Nucleus accumbens (tissue), 56 donors: Measurements from ENCODE around the gene PDE4B.
"Not testable (repeated sequence)": the region's sequence is repeated elsewhere in the genome, so short reads cannot be mapped to it uniquely, and the experiment has no call there.

ENCODE experiments used
- DNase-seq, 56 donors: peaks; one replicate each; lab custom pipeline; 2025; lab: John Stamatoyannopoulos, UW

PDE4B gene

DNA sequence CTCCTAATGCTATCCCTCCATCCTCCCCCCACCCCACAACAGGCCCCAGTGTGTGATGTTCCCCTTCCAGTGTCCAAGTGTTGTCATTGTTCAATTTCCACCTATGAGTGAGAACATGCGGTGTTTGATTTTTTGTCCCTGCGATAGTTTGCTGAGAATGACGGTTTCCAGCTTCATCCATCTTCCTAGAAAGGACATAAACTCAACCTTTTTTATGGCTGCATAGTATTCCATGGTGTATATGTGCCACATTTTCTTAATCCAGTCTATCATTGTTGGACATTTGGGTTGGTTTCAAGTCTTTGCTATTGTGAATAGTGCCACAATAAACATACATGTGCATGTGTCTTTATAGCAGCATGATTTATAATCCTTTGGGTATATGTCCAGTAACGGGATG, 308.3 kb downstream of the PDE4B start:
- DNase-seq: not testable (repeated sequence)

DNA sequence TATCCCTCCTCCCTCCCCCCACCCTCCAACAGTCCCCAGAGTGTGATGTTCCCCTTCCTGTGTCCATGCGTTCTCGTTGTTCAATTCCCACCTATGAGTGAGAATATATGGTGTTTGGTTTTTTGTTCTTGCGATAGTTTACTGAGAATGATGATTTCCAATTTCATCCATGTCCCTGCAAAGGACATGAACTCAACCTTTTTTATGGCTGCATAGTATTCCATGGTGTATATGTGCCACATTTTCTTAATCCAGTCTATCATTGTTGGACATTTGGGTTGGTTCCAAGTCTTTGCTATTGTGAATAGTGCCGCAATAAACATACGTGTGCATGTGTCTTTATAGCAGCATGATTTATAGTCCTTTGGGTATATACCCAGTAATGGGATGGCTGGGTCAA, 311.4 kb downstream of the PDE4B start:
- DNase-seq: not testable (repeated sequence)

DNA sequence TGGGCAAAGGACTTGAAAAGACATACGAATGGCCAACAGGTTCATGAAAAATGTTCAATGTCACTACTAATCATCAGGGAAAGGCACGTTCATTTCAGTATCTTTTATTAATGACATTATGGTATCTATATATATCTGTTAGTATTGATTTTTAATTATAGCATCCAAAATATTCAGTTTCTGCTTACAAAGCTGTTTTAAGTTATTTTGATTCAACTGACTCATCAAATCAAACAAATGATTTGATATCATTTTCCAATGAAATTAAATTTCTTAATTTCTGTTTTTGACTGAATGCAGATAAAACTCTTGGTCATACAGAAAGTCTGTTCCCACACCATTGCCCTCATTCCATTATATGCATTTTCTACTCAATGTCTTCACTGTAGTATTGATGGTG, 315.9 kb downstream of the PDE4B start:
- no peak for DNase-seq

DNA sequence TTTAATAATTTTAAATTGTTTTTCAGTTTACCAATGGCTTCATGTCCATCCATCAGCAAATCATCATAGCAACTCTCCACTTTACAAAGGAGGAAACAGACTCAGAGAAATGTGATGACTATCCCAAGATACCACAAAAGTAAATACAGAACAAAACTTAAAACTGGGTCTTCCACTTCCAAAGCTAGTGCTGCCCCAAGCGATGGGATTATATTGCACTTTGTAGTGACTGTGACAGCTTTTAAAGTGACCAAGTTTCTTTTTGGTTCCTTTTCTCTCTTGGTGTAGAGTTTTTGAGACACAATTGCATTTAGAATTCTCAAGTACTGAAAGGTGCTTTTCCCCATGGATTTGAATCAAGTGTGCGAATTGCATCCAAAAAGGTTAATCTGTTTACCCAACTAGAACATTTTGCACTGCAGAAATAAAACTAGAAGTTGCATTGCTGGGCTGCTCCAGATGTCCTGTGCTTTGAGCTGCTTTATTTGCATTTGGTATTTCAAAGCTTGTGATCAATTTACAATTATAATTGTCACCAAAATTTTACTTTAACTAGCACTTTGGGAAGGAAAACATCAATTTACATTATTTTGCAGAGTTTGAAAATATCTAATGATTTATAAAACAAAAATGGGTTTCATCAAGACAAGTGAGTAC, 320.2 kb downstream of the PDE4B start:
- DNase-seq: no peak

DNA sequence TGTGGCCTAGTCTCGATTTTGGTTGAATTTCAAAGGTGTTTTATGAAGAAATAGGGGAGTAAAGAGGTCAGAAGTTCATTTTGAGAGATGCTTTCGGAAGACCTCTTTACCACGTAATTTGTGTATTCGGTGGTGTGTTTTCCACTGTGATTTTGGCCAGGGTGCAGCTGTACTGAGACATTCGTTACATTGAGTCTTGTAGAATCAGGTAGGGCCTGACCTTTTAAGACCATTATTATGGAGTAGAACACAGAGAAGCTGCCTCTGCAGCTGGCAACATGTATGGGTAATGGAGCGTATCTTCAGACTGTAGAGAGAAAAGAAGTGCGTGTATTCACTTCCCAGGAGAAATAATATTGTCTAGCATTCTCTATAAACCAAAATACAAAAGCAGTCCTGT, 326.5 kb downstream of the PDE4B start:
- no peak for DNase-seq

DNA sequence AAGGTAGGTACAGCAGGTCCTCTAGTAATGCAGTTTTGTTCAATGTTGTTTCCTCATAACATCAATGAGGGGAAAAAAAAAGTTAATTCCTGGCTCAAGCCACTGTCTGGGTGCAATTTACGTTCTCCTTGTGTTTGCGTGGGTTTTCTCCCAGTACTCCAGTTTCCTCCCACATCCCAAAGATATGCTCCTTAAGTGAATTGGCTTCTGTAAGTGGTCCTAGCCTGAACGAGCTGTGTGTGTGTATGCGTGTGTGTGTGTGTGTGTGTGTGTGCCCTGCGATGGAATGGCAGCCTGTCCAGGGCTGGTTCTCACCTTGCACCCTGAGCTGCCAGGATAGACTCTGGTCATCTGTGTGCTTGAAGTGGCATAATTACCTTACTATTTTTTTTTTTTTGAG, 332.0 kb downstream of the PDE4B start:
- no peak for DNase-seq

DNA sequence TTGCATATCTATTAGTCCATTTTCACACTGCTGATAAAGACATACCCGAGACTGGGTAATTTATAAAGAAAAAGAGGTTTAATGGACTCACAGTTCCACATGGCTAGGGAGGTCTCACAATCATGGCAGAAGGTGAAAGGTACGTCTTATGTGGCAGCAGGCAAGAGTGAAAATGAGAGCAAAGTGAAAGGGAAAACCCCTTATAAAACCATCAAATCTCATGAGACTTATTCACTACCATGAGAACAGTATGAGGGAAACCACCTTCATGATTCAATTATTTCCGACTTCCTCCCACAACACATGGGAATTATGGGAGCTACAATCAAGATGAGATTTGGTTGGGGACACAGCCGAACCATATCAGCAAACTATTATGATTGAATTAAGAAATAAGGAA, 335.9 kb downstream of the PDE4B start:
- DNase-seq: not testable (repeated sequence)

DNA sequence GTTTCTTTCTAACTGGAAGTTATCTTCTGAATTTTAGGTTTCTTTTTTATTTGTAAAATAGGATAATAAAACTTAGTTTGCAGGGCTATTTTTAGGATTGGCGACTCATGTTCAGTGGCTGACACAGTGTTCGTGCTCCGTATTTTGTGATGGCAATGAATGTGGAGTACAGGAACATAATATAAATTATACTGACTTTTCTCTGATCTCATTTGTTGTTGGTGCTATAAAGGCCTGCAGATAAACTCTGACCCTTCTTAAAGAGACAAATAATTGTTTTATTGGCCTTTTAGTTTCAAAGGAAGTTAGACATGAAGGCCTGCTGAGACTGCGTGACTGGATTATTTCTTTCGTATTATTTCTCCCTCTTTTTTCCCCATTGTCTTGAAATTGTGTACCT, 339.6 kb downstream of the PDE4B start:
- no peak for DNase-seq

DNA sequence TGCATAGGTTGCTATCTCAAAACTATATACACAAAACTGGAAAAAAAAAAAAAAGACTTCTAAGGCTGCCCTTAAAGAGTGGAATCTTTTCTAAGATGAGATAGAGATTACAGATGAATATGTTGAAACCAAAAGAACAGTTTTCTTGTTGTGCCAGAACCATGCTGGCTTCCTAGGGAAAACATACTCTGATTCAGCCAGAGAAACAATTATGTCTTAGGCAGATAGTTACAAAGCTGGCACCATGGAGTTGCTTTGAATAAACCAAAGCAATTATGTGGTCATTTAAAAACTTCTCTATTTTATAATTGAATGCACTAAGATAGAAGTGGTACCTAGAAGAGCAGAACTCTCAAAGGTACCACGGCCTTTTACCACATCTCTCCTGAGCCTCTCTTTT, 341.3 kb downstream of the PDE4B start:
- DNase-seq: no peak

DNA sequence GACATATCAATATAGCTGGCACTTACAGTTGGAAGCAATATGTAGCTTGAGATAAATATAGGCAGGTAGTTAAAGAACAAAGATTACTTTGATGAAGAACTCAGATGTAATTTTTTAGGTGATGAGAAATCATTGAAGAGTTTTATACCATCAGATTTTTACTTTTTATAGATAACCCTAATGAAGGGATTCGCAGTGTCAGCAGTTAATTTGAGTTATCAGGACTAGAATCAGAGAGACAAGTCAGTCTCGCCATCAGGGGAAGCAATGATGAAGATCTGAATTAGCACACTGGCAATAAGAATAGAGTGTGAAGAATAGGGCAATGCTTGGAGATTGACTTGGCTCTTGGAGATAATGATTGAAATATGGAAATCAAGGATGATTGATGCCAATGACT, 342.5 kb downstream of the PDE4B start:
- no peak for DNase-seq

DNA sequence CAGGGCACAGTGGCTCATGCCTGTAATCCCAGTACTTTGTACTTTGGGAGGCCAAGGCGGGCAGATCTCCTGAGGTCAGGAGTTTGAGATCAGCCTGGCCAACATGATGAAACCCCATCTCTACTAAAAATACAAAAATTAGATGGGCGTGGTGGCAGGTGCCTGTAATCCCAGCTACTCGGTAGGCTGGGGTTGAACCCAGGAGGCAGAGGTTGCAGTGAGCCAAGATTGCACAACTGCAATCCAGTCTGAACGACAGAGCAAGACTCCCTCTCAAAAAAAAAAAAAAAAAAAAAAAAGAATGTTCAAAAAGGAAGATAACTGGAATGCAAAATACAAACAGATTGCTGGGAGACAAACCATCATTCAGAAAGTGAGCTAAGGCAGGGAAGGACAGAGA, 343.7 kb downstream of the PDE4B start:
- DNase-seq: not testable (repeated sequence)

DNA sequence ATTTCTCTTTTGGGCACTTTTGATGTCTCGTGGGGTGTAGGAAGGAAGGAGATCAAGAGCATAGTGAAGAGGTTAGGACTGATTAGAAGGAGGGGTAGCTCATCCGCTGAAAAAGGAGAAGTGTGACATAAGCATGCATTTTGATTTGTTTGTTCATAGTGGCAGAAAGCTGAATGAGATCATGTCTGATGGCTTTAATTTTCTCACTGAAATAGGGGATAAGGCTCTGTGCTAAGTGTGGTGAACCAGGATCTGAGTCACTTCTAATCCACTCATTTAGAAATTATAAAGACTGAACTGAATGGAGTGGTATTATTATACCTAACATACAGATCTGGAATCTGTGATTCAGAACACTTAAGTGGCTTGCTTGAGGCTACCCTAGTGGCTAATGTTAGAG, 344.5 kb downstream of the PDE4B start:
- DNase-seq: no peak

DNA sequence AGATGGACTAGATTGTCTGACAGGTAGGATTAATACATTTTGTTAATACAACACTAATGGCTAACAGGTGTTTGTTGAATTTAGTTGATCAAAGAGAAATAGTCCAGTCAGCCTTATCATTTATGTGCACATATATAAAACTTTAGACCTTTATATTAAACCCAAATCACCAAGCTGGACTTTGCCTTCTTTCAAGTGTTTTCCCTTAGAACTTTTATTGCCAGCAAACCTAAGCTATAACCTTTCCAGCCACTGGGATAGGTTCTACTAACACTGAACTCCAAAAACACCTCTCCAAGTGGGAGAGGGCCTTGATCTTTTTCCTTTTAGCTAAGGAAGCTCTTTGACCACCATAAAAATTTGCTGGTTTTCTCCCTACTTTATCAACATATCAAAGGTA, 345.9 kb downstream of the PDE4B start:
- DNase-seq: no peak

DNA sequence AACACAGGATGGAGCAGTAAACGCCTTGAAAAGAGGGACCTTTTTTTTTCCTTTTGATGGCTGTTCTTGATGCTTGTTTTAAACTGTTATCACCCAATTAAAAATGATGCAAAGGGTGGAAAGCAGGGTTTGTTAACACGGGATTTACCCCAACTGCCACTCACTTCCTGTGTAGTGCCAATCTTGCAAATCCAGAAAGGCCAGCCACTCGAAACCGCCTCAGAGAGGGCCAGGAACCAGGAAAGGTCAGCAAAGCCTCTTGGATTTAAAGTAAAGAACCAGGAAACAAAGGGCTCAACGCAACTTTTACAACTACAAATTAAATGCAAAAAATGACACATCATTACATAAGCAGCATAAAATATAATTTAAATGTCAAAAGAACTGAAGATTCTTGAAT, 347.4 kb downstream of the PDE4B start:
- DNase-seq: peak in 1 of 56 donors; percentile 11

DNA sequence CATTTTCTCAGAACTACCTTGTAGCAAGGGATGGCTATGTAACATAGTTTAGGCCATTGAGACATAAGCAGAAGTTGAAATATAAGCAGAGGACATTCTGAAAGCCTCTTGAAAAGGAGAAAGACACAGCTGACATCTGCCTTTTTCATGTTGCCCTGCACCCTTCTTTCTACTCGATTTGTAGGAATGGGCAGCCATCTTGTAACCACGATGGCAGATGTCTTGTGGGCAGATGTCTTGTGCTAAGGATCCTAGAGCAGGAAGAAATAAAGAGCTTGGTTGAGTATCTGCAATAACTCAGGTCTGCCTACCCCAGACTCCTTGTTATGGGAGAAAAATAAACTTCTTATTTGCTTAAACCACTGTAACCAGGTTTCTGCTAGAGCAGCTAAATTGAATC, 351.0 kb downstream of the PDE4B start:
- no peak for DNase-seq

DNA sequence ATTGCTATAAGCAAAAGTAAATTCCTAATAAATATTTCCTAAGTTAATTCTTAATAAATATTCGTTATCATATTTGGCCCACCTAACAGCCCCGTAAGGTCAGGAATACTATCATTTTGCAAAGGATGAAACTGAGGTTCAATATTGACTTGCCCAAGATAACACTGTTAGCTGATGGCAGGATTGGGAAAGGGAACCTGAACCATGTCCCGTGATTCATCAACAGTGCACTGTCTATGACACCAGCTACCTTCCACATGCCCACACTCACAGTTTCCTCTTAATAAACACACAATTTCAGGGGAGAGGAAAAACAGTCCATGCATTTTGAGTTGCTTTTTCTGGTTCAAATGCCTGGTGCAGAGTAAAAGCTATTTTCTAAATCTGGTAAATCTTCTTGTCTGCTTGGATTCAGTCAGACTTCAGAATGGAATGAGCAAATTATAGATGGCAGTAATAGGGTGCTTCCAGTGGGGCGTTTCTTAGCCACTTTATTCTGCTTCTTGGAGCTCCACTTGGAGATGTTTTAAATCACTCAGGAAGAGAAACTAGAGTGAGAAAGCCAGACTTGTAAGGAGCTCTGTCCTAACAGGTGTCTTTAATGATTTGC, 354.6 kb downstream of the PDE4B start:
- no peak for DNase-seq

DNA sequence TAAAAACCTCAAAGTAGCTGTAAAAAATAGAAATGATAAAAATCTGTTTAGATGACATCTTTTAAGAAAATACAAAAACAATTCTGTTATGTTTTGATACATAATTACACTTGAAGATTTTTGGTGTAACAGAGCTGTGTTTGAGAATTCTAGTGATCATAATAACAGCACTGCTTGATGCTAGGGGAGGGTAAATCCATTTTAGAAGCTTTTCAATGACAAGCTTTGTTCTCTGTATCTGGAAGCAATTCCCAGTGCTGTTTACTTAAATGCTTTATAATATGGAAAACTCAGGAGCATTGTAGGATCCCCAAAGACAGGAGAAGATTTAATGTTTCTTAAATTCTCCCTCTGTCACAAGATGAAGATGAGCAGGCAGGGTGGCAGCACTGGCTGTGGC, 359.3 kb downstream of the PDE4B start:
- no peak for DNase-seq

DNA sequence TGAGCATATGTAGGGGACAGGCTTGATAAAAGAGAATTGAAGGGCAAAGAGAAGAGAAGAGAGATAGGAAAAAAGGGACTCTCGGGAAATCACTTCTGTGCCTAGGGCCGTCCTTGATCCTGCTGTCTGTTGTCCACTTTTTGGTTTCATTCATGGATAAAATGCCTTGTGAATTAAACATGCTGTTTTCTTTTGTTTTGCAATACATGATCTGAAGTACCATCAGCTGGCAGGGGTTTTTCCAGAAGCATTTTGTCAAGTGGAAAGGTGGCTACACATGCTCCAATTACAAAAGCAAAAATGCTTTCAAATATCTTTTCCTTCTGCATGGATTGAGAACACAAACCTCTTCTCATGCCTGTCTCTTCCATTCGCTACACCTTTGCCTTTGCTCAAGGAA, 361.7 kb downstream of the PDE4B start:
- DNase-seq: no peak

DNA sequence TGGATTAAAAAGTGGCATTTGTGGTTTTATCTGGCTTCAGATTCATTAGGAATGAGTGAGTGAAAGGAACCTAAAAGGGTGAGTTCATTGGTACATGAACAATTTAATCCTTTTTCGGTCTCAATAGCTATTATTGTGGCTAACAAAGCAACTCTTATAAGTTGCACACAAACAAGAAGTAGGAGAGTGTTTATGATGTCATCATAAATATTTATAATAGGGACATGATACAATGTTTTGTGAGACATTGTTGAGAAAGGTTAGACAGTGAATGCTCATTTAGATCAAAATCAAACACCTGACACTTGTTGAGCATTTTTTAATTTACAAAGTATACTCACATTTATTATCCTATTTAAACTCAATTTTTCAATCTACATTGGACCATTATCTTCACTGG, 363.4 kb downstream of the PDE4B start:
- DNase-seq: no peak

DNA sequence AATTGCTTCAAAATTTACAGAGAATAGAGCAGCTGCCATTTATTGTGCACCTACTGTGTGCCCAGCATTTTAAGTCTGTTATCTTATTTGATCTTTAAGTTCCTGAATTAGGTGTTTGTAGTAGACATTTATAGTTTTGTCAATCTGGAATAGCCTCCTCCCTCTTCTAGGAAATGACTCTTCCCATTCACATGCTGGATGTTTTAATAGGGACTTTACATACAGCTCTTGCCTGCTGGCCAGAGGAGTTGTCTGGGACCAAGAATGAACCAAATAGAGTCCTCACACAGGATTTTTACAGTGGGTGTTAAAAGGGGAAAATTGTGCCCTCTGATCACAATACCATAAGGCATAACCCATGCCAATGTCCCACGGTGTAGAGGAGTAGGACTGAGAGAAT, 367.1 kb downstream of the PDE4B start:
- DNase-seq: no peak

DNA sequence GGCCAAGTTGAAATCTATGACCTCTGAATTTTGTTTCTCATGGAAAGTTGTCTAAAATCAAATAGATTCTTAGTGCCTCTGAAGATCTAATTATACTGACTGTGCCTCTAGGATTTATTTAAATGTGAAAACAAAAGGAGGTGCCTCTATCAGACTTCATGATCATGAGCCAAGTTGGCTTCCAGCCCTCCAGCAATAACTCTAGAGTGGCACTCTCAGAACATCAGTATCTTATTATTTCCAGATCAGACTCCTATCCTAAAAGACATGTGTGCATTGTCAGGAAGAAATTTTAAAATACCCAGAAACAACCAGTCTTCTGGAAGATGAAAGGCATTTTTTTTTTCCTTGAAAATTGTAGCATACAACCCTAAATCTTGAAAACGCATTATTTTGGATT, 368.0 kb downstream of the PDE4B start:
- peak in 1 of 56 donors; percentile 36 for DNase-seq

DNA sequence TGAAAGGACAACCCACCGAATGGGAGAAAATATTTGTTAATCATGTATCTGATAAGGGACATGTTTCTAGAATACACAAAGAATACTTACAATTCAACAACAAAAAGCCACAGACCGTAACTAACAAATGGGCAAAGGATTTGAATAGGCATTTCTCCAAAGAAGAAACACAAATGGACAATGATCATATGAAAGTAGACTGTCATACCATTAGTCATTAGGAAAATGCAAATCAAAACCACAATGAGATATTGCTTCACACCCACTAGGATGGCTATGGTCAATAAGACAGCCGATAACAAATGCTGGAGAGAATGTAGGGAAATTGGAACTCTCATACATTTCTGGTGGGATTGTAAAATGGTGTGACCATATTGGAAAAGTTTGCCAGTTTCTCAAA, 374.1 kb downstream of the PDE4B start:
- no peak for DNase-seq

DNA sequence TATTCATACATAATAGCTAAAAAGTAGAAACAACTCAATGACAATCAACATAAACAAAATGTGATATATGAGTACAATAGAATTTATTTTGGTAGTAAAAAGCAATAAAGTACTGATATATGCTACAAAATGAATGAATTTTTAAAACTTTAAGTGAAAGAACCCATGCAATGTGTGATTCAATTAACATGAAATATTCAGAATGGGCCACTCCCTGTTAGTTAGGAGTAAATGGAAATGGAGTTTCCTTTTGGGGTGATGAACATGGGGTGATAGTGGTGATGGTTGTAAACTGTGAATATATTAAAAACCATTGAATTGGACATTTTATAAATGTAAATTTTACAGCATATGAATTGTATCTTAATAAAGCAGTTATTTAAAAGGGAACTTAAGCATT, 374.6 kb downstream of the PDE4B start:
- no peak for DNase-seq
